LNCAP (cell line): ENCODE results near the gene ITGA7.

Experiments
- CTCF ChIP-seq: fragments of 450-650 bp; IDR thresholded peaks from 2 replicates; pipeline ENCODE4 v1.5.1; 2017; ENCODE audit warnings: mild to moderate bottlenecking

ITGA7 gene

GRCh38 chr12:55673638-55674037, 34.1 kb downstream of the ITGA7 start:
- no peak for TF ChIP-seq CTCF

GRCh38 chr12:55671746-55672145, 36.0 kb downstream of the ITGA7 start:
- TF ChIP-seq CTCF: no peak

GRCh38 chr12:55670276-55670675, 37.4 kb downstream of the ITGA7 start:
- TF ChIP-seq CTCF: no peak

- TF ChIP-seq CTCF: no peak
Measured at GRCh38 chr12:55666508-55666907, 41.2 kb downstream of the ITGA7 start.

GRCh38 chr12:55664826-55665225, 42.9 kb downstream of the ITGA7 start:
- TF ChIP-seq CTCF: no peak

GRCh38 chr12:55663391-55663790, 44.3 kb downstream of the ITGA7 start:
- TF ChIP-seq CTCF: no peak

- TF ChIP-seq CTCF: peak; percentile 2; the same call in 1 of the 2 replicates
Measured at GRCh38 chr12:55659486-55660385, 48.0 kb downstream of the ITGA7 start.
